Left cardiac atrium (tissue), 4 donors: ENCODE data around the gene TSPAN4. TPM values are rescaled to one million over a fixed set of nuclear protein-coding genes. Genes with fewer than 3 reads are reported as not detected.

Experiments
- ATAC-seq, 2 donors: fragments of 200-7000 bp; cut with Tn5 transposase; one replicate each; pipeline ENCODE4 v1.9.1; 2020; ENCODE audit warnings: mild to moderate bottlenecking in 2 of 2, moderate library complexity in 2 of 2
- DNase-seq: peaks from one replicate; pipeline ENCODE4 v3.0.0-alpha.2; 2020
- intact Hi-C, 2 donors: fragments of 100-400 bp; cut with DNase I; formaldehyde crosslinking; loops; one replicate each; pipeline versions ENCODE4 v1.14.1 to v1.15.1; 2022 to 2023
- total RNA-seq, 2 donors: library from RNA; stranded (reverse); fragmentation: NEBNext Ultra II Directional; extraction: Animal tissue kit (Norgen Biotek cat#: 25700); gene quantifications; one replicate each; pipeline ENCODE4 v1.2.1, GENCODE V29; 2021
- donor health status: DM: no; HTN: yes; CAD: no.
- donor health status: DM: no; HTN: yes; CAD: no; lungs with severe emphysema.
- donor health status: DM: yes; HTN: yes; CAD: no.
- donor health status: Dilated cardiomyopathy.

TSPAN4 gene
- total RNA-seq, 2 donors from 2014 or later = 46.1 to 63.5 TPM

GRCh38 chr11:820655-821511 lies 21.8 kb upstream of the TSPAN4 start:
- ATAC-seq (peak; percentile 34 to 42), DNase-seq (peak; percentile 80)
- intact Hi-C loops = no loop called here

- intact Hi-C loops = no loop called here
- ATAC-seq = peak in 1 of 2 donors; percentile 2
- no peak for DNase-seq
Measured at GRCh38 chr11:821512-822371, 20.9 kb upstream of the TSPAN4 start.

GRCh38 chr11:823441-824291 lies 19.0 kb upstream of the TSPAN4 start:
- ATAC-seq = no peak
- intact Hi-C loops = no loop called here
- DNase-seq = no peak

DNA sequence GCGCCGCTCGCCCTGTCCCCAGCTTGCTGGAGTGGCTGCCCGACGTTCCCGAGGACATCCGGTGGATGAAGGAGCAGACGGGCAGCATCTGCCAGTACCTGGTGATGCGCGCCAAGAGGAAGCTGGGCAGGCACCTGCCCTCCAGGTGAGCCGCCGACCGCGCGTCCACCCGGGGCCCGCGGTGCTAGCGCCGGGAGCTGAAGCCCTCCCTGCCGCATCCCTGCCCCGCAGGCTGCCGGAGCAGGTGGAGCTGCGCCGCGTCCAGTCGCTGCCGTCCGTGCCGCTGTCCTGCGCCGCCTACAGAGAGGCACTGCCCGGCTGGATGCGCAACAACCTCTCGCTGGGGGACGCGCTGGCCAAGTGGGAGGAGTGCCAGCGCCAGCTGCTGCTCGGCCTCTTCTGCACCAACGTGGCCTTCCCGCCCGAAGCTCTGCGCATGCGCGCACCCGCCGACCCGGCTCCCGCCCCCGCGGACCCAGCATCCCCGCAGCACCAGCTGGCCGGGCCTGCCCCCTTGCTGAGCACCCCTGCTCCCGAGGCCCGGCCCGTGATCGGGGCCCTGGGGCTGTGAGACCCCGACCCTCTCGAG lies 18.3 kb upstream of the TSPAN4 start:
- intact Hi-C loops = no loop called here
- ATAC-seq = no peak
- DNase-seq = no peak

DNA sequence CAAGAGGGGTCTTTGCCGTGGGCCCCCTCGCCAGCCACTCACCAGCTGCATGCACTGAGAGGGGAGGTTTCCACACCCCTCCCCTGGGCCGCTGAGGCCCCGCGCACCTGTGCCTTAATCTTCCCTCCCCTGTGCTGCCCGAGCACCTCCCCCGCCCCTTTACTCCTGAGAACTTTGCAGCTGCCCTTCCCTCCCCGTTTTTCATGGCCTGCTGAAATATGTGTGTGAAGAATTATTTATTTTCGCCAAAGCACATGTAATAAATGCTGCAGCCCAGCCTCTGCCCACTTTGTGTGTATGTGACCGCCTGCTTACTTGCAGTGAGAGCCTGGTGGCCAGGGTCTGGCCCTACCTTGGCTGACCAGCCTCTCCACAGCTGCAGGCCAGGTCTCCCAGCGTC lies 17.7 kb upstream of the TSPAN4 start:
- intact Hi-C loops = no loop called here
- DNase-seq (no peak), ATAC-seq (no peak)

- DNase-seq (no peak), ATAC-seq (no peak)
- intact Hi-C loops = no loop called here
Measured at GRCh38 chr11:825366-826226, 17.1 kb upstream of the TSPAN4 start.

DNA sequence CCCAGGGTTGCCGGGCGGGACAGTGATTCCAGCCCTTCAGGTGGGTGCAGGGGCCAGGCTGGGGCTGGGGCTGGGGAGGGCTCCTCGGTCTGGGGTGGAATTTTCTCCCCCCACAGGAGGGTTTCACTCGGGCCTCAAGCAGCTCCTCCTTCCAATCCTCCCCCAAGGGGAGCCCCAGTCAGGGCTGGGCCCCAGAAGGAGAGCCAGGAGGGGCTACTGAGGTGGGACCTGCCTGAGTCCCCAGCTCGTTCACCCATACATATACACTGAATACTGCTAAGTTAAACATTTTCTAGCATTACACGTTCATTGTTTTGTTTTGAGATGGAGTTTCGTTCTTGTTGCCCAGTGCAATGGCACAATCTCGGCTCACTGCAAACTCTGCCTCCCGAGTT lies 16.4 kb upstream of the TSPAN4 start:
- DNase-seq (no peak), ATAC-seq (no peak)

GRCh38 chr11:826836-827145 lies 15.9 kb upstream of the TSPAN4 start:
- no peak for ATAC-seq
- intact Hi-C loops = no loop called here
- DNase-seq = no peak

More for the DNA sequence above, 16.4 kb upstream of the TSPAN4 start:
- intact Hi-C loops = no loop called here

GRCh38 chr11:827146-827896 lies 15.3 kb upstream of the TSPAN4 start:
- no peak for DNase-seq
- ATAC-seq = peak in 1 of 2 donors; percentile 9
- intact Hi-C loops = no loop called here

DNA sequence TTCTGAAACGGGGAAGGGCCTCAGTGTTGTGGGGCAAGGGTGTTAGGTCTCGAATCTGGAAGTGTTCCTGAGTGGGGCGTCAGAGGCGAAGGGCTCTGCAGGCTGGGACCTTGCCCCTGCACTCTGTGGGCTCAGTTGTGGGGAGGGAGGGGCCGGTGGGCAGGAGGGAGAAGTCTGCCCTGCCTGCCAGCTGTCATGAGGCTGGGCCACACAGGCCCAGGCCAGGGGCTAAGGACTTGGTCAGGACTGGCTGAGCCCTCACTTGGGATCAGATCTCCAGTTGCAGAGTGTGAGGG lies 14.8 kb upstream of the TSPAN4 start, which contains the start of gene CRACR2B:
TSS of gene CRACR2B (plus strand) at position 23 of the 296 bp plus-strand sequence. CDS start 689 bp downstream, outside the sequence.
- intact Hi-C loops = no loop called here
- no peak for ATAC-seq
- no peak for DNase-seq

DNA sequence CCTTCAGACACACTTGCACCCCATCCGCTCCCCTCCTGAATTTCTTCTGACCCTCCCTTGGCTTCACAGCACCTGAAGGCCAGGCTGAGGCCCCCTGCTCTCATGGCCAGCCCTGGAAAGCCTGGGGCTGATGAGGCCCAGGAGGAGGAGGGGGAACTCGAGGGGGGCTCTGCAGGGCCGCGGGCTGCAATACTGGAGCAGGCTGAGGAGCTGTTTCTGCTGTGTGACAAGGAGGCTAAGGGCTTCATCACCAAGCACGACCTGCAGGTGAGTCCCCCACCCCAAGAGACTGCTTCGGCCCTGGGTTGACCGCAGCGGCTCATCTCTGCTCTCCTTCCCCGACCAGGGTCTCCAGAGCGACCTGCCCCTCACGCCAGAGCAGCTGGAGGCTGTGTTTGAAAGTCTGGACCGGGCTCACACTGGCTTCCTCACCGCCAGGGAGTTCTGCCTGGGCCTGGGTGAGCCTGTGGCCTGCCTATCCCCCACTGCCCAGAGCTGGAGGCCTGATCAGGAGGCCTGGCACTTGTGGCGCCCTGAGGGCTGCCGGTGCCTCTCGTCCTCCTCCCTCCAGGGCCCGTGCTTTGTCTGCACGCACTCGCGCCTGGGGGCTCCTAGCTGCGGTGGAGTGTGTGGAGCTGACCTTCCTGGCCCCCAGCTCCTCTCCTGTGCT lies 14.0 kb upstream of the TSPAN4 start:
- ATAC-seq (no peak), DNase-seq (no peak)
- intact Hi-C loops = no loop called here

GRCh38 chr11:829176-829846 lies 13.3 kb upstream of the TSPAN4 start:
- intact Hi-C loops = no loop called here
- DNase-seq (no peak), ATAC-seq (peak in 1 of 2 donors; percentile 24)

- intact Hi-C loops = no loop called here
- peak in 1 of 2 donors; percentile 0 for ATAC-seq
Measured at GRCh38 chr11:829847-830294, 12.8 kb upstream of the TSPAN4 start.

GRCh38 chr11:830295-831117 lies 12.1 kb upstream of the TSPAN4 start:
- peak; percentile 88 for DNase-seq
- peak; percentile 51 to 63 for ATAC-seq
- intact Hi-C loops = no loop called here

More at GRCh38 chr11:829847-830294, 12.8 kb upstream of the TSPAN4 start:
- no peak for DNase-seq

DNA sequence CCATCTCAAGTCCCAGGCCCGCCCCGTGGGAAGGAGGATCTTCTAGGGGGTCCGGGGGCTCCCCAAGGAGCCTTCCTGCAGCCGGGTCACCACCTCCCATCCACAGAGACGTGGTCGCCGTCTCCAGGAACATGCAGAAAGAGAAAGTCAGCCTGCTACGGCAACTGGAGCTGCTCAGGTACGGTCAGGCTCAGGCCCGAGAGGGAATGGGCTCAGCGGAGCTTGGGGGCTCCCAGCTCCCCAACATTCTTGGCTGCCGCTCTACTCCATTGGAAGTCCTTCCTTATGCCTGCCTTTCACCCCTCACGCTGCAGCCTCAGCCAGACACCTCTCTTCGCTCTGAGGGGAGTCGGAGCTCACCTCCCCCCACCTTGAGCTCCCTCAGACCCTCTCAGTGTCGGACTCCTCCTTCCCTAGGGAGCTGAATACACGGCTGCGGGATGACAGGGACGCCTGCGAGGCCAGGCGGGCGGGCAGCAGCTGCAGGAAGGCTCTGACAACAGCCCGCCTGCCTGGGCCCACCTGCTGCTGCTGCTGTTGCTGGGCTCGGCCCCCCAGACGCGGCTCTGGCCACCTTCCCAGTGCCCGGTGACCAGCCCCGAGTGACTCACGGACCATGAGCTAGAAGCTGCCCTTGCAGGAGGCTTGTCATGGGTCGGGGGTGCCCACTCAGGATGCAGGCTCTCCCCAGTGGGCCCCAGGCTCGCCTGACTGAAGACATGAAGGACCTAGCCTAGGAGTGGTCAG lies 11.4 kb upstream of the TSPAN4 start:
- no peak for ATAC-seq
- no peak for DNase-seq
- intact Hi-C loops = no loop called here
